NCI-H524 treated with DMSO at 0.1 percent for 48 hours (cell line): ENCODE data around the gene DHX58.
A peak's percentile ranks its signal among the peaks of the same experiment; 100 is the strongest.
"Not testable (repeated sequence)": the region's sequence is repeated elsewhere in the genome, so short reads cannot be mapped to it uniquely, and the experiment has no call there.

Experiments used
- DNase-seq: peaks from one replicate; lab custom pipeline; 2025; lab: John Stamatoyannopoulos, UW

Gene DHX58

DNA sequence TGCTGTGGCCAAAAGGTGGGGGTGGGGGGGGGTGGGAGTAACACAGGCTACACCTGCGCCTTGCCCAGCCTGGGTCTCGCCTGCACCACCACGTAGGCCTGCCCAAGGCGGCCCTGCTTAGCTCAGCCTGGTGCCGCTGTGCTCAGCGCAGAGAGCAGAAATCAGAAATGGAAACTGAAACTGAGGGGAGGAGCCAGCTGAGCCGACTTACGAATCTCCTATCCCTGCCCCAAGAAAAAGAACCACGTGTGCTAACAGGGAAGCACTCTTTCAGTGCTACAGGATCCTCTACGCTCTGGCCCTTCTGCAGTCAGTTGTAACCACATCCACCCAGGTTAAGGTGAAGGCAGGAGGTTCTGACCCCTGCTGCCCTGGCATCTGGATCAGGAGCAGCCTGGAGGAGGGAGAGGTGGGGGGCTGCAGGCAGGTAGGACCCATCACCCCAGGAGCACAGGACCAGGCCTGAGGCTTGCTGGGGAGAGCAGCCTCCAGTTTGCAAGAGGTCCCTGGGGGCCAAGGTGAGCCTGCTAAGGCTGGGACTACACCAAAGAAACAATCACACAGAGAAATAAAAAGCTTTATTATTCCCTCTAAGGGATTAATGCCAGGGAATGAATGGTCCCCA lies at the start of gene DHX58:
DHX58 (minus strand) TSS at position 163 of the 625 bp plus-strand sequence. CDS start 822 bp downstream, outside the sequence.
- no peak for DNase-seq

DNA sequence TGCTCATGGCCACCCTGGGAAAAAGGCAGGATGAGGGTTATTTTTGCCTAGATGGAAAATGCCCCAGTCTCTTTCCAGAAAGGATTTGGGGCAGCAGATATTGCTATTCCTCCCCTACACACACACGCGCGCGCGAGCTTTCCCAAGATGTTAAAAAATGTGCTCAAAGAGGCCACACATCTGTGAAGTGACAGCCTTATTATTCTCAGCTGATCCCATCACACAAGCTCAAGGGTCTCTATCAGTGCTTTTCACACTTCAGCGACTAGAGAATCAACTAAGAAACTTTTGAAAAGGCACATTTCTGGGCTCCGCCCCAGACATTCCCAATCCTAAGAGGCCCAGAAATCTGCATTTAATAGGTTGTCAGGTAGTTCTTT lies 48.0 kb upstream of the DHX58 start:
- no peak for DNase-seq

DNA sequence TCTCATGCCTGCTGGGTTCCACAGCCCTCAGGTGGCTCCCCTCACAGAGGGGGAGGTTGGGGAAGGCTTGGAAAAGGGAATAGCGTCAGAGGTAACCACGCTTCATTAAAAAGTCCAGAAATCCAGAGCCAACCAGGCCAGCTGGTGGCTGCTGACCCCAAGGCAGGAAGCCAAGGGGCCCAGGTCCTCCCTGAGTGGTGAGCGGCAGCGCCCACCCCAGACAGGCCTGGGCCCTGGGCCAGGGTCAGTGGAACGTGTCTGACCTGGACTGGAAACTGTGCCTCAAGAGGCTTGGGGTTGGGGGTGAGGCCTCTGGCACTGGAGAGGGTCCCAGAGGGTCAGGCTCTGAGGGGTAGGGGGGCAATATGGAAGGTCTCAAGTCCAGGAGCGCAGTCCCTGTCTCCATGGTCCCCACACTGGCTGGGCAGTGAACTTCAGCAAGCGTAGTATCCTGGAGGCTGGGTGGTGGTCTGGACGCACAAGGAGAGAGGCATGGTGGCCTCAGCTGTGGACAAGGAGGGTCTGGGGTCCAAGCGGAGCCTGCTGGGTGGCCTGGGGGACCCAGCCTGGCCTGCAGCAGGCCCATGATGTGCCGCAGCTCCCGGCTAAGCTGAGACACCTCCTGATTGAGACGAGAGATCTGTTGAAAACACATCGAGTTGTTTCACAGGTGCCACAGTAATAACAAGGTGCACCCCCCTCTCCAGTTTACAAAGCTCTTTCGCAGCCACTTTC lies 47.4 kb upstream of the DHX58 start:
- no peak for DNase-seq

DNA sequence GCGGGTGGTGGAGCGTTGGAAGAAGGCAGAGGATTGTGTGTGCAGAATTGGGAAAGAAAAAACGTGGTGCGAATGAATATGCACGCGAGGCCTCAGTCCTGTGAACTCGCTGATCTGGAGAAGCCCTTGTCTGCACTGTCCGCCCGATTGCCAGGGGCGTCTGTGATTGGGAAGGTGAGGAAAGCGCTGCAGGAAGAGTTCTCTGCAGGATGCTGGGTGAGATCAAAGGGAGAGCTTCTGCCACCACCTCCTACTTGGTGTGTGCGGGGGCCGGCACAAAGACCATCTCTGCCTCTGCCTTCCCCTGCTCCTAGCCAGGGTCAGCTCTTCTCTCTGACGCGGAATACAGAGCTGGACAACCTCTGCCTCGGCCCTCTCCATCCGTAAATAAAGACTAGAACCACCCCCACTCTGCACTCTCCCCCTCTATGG lies 43.1 kb upstream of the DHX58 start:
- DNase-seq = no peak

DNA sequence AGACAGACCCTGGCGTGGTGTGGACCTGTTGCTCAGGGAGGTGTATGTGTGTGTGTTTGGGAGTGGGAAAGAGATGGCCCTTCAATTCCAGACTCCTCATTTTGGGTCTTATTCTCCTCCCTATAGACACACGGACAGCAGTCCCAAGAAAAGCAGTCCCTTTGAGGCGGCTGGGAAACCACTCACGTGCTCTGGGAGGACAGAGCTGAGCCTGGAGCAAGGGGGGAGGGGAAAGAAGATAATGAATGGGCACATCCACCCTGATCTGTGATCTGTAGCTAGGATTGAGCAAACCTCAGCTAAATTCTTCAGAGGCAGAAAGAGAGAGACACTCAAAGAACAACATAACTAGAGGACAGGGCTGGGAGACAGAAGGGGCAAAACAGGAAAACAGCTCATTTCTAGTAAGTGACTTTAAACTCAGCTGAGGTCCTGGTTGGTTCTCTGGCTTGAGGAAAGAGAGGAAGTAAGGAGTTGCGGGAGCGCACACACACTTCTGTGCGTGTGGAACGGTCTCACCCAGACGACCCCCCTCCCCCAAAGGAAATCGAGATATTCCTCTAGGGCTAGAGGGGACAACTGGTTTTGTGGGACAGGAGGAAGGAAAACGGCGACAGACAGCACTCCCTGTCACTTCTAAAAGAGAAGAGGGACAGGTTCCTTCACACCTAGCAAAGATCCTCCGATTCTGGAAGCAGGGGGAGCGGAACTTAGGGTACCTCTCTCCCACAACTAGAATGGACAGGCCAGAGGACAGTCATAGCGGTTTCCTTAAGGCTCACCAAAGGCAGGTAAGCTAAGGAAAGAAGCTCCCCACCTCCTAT lies 41.6 kb upstream of the DHX58 start:
- no peak for DNase-seq

DNA sequence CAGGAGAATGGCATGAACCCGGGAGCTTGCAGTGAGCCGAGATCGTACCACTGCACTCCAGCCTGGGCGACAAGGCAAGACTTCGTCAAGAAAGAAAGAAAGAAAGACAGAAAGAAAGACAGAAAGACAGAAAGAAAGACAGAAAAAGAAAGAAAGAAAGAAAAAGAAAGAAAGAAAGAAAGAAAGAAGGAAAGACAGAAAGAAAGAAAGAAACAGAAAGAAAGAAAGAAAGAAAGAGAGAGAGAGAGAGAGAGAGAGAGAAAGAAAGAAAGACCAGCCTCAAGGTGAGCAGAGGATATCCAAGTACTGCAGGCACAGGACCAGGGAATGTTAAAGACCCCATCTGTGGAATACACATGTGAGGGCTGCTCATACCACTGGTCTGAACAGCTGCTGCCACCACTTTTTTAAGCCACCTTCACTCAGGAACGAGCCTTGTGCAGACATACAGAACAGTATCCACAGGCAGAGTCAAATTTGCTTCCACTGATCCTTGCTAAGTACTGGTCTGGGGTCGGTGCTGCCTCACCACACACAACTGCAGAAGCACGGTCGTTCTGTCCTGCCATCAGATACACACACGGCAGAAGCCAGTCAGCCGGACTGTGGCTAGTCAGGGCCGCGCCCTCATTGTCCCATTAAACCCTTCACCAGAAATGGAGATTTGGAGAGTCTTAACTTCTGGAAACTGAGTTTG lies 34.5 kb upstream of the DHX58 start:
- no peak for DNase-seq

DNA sequence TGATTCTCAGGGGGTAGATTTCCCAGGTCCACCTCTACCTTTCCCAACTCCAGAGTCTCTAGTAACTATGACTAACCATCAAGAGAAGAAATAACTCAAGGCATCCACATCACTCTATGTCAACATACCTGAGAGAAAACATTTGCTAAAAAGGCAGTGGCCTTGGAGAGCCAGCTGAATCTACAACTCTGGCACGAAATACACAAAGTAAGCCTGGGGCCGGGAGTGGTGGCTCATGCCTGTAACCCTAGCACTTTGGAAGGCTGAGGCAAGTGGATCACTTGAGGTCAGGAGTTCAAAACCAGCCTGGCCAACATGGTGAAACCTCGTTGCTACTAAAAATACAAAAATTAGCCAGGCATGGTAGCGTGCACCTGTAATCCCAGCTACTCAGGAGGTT lies 30.6 kb upstream of the DHX58 start:
- not testable (repeated sequence) for DNase-seq

DNA sequence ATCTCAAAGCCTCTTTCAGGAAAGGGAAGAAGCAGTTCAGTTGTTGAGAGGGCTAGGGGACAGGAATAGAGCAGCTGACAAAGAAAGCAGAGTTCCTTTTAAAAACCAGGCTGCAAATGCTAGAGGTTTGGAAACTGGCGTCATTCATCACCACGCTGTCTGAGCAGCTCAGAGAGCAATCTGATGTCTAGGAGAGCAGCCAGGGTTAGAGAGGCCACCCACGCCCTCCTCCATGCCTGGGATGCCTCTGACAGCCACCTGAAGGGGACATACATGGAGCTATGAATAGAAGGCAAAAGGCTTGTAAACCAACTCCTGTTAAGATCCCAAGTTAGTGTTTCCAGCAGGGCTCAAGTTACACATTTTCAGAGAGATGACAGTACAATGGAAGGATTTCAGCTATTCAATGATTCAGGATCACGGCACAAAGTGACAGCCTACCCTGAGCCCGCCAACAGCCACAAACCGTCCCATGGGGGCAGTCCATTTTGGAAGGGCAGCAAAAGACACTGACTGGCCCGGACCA lies 29.9 kb upstream of the DHX58 start:
- no peak for DNase-seq

DNA sequence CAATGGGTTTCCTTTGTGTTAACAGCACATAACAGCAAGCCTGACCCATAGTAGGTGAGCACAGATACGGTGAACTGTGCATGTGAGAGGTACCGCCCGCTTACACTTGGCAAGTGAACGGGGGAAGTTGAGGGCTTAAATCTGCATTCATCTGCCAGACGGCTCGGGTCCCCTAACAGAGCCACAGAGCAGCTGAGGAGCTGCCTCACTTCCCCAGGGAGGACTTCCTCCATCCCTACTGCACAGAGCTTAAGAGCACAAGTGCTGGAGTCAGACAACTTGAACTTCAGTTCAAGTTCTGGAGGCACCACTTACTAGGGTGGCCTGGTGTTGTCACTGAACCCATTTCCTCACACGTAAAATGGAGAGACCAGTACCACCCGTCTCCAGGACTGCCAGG lies 28.9 kb upstream of the DHX58 start:
- DNase-seq = no peak

DNA sequence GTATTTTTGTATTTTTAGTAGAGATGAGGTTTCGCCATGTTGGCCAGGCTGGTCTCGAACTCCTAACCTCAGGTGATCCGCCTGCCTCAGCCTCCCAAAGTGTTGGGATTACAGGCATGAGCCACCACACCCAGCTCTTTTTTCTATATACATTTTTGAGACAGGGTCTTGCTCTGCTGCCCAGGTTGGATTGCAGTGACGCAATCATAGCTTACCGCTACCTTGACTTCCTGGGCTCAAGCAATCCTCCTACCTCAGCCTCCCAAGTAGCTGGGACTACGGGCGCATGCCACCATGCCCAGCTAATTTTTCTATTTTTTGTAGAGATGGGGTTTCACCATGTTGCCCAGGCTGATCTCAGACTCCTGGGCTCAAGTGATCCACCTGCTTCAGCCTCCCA lies 28.2 kb upstream of the DHX58 start:
- not testable (repeated sequence) for DNase-seq

DNA sequence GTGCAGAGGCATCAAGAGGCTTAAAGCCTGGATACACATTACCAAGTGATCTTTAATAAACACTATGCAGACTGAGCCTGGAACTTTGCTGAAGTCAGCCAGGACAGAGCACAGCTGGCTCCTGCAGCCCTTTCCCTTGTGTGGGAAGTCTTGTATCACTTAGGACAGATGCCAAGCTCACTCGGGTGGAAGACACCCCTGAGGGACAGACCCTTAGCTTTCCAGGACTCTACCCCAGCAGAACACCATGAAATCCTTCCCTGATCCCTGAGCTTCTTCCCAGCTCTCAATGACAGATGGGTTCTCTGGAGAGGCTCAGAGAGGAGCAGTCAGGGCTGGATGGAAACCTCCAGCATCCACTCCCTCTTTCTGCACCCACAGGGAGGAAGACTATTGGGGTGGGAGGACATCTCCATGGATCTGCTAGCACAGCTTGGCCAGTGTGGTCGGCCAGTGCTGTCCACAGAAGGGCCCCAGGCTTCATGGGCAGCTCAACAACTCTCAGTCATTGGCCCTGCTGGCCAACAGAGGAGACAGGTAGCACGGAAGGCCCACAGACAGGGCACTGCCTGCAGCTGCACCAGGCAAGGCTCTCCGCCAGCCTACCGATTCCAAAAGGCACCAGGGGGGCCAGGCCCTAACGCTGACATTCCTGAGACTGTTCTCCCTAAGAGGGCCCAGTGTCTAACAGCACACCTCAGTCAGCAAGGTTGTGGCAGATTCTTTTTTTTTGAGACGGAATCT lies 26.4 kb upstream of the DHX58 start:
- peak; percentile 25 for DNase-seq

DNA sequence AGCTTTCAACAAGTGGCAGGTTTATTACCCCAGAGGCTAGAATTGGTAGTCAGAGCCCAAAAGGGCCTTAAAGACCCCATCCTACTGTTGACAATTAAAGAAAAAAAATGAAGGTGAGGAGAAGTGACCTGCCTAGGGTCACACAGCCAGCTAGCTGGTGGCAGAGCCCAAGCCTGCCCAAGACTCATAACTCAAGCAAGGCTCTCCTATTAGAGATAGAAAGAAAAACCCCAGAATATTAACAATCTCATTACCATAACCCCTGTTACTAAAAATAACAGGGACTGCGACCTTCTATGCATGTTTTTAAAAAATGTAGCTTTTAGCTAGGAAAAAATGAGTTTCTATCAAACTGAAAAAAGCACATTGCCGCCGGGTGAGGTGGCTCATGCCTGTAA lies 24.1 kb upstream of the DHX58 start:
- no peak for DNase-seq

DNA sequence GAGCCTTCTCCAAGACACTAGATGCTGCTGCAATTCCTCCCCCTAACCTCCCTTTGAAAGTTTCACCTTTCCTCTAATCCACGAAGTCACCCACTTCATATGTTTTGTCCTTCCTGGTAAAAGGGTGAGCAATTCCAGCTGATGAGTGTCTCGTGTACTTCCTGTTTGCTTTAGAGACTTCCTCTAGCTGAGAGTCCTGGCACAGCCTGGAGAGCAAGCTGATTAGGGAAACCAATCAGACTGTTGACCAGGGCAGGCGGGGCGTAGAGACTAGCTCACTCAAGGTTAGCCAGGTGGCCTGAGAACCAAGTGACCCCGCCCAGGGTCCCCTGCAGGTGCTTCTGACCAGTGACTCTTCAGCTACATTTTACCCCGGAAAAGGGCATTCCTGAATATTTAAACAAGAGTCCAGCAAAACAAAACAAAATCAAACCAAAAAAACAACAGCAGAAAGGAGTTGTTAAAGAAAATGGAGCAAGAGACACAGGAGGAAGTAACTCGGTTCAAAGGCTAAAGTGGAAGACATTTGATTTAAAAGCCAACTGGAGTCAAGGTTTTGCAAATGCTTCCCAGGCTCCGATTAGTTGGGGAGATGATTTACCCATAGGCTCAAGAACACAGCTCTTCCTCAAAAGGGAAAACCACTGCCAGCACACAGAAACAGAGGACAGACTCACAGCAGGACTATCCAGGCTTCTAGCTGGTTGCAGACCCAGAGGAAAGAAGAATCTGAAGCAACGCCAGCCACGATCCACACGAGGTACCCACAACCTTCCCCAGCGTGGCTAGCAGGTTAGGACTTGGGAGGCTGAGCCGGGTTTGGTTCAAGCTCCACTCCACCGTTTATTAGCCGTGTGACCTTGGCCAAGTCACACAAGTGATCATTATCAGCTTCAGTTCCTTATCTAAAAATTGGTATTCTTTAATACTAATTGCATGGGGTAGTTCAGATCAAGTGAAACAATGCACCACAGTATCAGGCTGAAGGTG lies 23.4 kb upstream of the DHX58 start:
- DNase-seq = no peak

DNA sequence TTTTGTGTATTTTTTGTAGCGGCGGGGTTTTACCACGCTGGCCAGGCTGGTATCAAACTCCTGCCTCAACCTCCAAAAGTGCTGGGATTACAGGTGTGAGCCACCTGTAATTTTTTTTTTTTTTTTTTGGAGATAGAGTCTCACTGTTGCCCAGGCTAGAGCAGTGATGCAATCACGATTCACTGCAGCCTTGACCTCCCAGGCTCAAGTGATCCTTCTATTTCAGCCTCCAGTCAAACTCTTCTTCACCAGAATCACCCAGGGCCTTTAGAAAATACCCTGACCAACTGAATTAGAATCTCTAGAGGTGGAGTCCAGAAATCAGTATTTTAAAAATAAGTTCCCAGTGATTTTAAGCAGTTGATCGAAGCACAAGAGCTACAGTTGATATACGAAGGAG lies 22.6 kb upstream of the DHX58 start:
- DNase-seq = no peak

DNA sequence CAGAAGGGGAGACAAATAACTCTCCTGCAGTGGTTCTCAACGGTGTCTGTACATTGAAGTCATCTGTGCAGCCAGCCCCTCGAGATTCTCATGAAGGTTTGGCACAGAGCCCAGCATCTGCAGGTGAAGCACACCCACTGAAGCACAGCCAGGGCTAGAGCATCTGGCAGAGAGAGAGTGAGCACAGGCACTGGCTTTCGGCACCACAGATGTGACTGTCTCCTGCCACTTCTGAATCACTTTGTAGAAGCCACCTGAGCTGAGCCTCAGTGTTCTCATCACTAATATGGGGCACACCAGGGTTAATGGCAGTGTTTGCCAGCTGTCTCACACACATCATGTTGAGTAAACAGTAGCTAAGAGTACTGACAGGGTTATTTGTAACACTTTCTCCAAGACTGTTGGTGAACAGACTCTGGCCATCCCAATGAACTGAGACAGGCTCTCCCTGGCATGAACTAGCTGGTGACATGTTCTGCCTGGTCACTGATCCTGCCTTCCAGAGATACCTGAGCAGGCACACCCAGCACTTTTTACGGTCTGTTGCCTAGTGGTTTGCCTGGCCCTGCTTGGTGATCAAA lies 21.0 kb upstream of the DHX58 start:
- DNase-seq = peak; percentile 55

DNA sequence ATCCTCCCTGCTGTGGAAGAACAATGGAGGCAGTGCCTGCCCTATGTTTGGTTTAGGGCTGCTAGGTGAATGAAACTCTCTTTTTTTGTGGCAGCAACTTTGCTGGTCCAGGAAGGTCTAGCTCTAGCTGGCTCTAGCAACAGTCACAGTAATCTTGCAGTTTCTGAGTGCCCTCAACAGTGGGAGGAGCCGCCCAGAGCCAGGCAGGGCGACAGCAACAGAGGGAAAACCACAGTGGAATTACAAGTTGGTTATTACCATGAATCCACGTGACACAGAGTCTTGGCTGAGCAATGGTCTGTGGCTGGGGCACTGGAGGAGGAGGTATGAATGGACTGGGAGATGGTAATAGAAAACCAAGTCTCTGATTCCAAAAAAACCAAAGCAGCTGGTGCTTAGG lies 20.4 kb upstream of the DHX58 start:
- DNase-seq = no peak

DNA sequence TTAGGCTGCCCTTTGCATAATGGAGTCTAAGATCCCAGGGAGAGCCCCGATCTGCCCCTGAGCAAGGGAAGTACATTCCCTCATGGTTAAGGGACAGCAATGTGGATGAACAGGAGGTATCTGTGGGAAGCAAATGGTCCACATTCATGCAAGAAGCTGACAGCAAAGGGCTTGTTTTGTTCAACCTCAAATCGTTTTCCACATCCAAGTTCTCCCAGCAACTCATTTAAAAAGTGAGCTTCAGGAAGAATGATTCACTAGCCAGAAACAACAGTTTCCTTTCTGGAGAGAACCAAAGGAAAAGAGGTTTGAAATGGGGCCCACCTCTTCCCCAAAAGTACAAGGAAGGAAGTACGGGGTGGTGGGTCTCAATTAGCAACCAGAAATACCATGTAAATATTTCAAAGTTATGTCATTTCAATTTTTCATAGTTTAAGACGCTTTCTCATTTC lies 19.5 kb upstream of the DHX58 start:
- DNase-seq = no peak

DNA sequence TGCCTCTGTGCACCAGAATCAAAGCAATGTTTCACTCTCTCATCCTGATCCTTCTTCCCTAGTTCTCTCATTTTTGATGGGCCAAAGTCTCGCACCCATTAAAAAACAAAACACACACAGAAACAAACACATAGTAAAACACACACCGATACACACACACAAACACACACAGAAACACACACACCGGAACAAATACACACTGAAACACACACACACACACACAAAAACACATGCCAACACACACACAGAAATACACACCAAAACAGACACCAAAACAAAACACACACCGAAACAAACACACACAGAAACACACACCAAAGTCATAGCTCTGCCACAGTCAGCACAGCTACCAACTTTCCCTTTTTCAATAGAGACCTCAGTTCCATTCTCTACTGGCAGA lies 18.7 kb upstream of the DHX58 start:
- DNase-seq = no peak

DNA sequence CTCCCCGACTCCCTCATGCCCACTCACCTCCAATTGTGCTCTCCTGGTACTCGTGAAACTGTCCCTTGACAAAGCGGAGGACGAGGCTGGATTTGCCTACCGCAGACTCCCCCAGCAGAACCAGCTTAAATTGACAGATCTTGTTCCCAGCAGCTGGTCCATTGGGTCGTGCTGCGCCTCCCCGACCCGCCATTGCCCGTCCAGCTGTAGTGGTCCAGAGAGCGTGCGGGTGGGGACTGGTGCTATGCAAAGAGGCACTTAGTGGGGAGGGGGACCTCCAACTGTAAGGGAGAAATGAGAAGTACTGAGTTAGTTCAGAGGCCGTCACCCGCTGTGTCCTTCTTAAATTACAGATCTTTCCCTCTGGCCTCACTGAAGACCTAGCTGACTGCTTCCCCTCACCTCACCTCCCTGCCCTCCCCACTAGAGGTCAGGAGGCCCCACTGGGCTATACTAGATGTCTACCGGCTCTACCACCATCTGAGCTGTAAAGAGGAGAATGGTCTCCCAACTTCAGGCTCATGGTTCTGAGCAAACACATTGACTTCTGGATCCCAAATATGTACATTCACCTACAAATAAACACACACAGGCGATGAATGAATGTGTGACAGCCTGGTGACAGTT lies 17.9 kb upstream of the DHX58 start:
- no peak for DNase-seq
